ENCODE data around the gene ANKIB1. TPM values are rescaled to one million over a fixed set of nuclear protein-coding genes. Genes with fewer than 3 reads are reported as not detected.

Gene ANKIB1
- polyA plus RNA-seq, 1 of the 3 experiments (the other 2 are of a cell fraction), result 24.6 TPM

DNA sequence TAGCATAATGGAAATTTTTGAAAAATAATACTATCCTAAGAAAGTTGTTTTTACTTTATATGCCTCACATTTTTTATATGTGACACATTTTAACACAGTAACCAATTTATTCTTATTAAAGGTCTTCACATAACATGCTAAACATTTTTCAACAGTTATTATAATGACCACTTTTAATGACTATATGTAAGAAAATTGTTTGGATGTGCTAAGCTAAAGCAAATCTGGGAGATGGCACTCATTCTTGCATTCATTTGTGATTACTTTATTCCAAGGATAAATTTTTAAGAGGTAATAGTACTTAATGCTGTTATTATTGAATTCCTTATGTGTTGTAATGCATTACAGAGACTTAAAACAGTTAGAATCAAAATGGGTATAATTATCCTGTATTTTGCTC, 88.1 kb downstream of the ANKIB1 start:
- Histone ChIP-seq H3F3A (replicated peaks; ENCODE audit: insufficient read depth) (peaks cover 15% of the 10 kb centered on the region), H2AFZ (ENCODE audit: low read depth) (no peak overlapping the region), H3K4me1 (ENCODE audit: control insufficient read depth in 1 of 2, insufficient read depth in 2 of 2, low read depth in 1 of 2, low read length in 1 of 2) (no peaks in the 10 kb centered on the region; a peak in 1 of 4 replicates), H3K36me3 (replicated peaks in 1 of 2; ENCODE audit: control insufficient read depth in 1 of 2, insufficient read depth in 2 of 2, low read length in 1 of 2) (peaks cover 54 to 63% of the 10 kb centered on the region in 2 experiments), H4K20me1 (ENCODE audit: insufficient read depth) (no peaks in the 10 kb centered on the region), H3K79me2 (ENCODE audit: insufficient read depth) (no peaks in the 10 kb centered on the region), H3K9me2 (no peaks in the 10 kb centered on the region), H3K4me3 (ENCODE audit: low read depth in 2 of 2, low read length in 1 of 2) (no peak overlapping the region), H3K27me3 (ENCODE audit: insufficient read depth) (no peaks in the 10 kb centered on the region), H3K9me3 (peaks cover 7% of the 10 kb centered on the region; the same call in 1 of the 2 replicates), H3K27ac (ENCODE audit: low read depth in 2 of 2, low read length in 1 of 2) (no peak overlapping the region), H3K9ac (no peak overlapping the region), H3K4me2 (no peak overlapping the region)
- DNase-seq, result no peak
- ChIA-PET POLR2A (no interaction called here), CTCF (no interaction called here)
- no peak for TF ChIP-seq FOSL2 (IDR thresholded peaks at IDR 0.05; ENCODE audit: borderline replicate concordance, low read depth)
- TF ChIP-seq, protein P1, sequence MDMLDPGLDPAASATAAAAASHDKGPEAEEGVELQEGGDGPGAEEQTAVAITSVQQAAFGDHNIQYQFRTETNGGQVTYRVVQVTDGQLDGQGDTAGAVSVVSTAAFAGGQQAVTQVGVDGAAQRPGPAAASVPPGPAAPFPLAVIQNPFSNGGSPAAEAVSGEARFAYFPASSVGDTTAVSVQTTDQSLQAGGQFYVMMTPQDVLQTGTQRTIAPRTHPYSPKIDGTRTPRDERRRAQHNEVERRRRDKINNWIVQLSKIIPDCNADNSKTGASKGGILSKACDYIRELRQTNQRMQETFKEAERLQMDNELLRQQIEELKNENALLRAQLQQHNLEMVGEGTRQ (IDR thresholded peaks at IDR 0.05; ENCODE audit: borderline replicate concordance, low read depth, low read length), result no peak
- TF ChIP-seq, protein P2, sequence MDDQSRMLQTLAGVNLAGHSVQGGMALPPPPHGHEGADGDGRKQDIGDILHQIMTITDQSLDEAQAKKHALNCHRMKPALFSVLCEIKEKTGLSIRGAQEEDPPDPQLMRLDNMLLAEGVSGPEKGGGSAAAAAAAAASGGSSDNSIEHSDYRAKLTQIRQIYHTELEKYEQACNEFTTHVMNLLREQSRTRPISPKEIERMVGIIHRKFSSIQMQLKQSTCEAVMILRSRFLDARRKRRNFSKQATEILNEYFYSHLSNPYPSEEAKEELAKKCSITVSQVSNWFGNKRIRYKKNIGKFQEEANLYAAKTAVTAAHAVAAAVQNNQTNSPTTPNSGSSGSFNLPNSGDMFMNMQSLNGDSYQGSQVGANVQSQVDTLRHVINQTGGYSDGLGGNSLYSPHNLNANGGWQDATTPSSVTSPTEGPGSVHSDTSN (IDR thresholded peaks at IDR 0.05), result no peak
- no peak for TF ChIP-seq SMC3 (IDR thresholded peaks at IDR 0.05; ENCODE audit: low read depth, low read length)
- TF ChIP-seq MEF2A (IDR thresholded peaks at IDR 0.05; ENCODE audit: borderline replicate concordance, low read depth), result no peak
- TF ChIP-seq TAF1 (IDR thresholded peaks at IDR 0.05; ENCODE audit: borderline replicate concordance, low read depth, low read length), result no peak
- TF ChIP-seq GATA2 (CRISPR knock-in tag; IDR thresholded peaks at IDR 0.05), result no peak
- TF ChIP-seq RCOR1 (IDR thresholded peaks at IDR 0.05; ENCODE audit: low read length), result no peak
- TF ChIP-seq CHD2 (IDR thresholded peaks at IDR 0.05; ENCODE audit: low read length, partially characterized antibody), result no peak
- TF ChIP-seq SIN3A (IDR thresholded peaks at IDR 0.05; ENCODE audit: borderline replicate concordance, low read depth, low read length), result no peak
- no peak for TF ChIP-seq YY1 (IDR thresholded peaks at IDR 0.05; ENCODE audit: low read depth)
- no peak for TF ChIP-seq FOXM1 (IDR thresholded peaks at IDR 0.05; ENCODE audit: low read depth)
- no peak for TF ChIP-seq NRF1 (IDR thresholded peaks at IDR 0.05; ENCODE audit: low read depth, low read length)
- no peak for TF ChIP-seq ELF1 (IDR thresholded peaks at IDR 0.05)
- no peak for TF ChIP-seq FOXJ3 (CRISPR knock-in tag; IDR thresholded peaks at IDR 0.05)
- no peak for TF ChIP-seq TCF12 (IDR thresholded peaks at IDR 0.05)
- no peak for TF ChIP-seq TEAD4 (IDR thresholded peaks at IDR 0.05; ENCODE audit: borderline replicate concordance, insufficient read depth)
- TF ChIP-seq, protein P3, sequence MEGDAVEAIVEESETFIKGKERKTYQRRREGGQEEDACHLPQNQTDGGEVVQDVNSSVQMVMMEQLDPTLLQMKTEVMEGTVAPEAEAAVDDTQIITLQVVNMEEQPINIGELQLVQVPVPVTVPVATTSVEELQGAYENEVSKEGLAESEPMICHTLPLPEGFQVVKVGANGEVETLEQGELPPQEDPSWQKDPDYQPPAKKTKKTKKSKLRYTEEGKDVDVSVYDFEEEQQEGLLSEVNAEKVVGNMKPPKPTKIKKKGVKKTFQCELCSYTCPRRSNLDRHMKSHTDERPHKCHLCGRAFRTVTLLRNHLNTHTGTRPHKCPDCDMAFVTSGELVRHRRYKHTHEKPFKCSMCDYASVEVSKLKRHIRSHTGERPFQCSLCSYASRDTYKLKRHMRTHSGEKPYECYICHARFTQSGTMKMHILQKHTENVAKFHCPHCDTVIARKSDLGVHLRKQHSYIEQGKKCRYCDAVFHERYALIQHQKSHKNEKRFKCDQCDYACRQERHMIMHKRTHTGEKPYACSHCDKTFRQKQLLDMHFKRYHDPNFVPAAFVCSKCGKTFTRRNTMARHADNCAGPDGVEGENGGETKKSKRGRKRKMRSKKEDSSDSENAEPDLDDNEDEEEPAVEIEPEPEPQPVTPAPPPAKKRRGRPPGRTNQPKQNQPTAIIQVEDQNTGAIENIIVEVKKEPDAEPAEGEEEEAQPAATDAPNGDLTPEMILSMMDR (IDR thresholded peaks at IDR 0.05), result no peak
- no peak for TF ChIP-seq JUND (IDR thresholded peaks at IDR 0.05)
- TF ChIP-seq, protein P4, sequence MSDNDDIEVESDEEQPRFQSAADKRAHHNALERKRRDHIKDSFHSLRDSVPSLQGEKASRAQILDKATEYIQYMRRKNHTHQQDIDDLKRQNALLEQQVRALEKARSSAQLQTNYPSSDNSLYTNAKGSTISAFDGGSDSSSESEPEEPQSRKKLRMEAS (IDR thresholded peaks at IDR 0.05; ENCODE audit: low read depth), result no peak
